ENCODE data around the gene ROGDI. TPM values are rescaled to one million over a fixed set of nuclear protein-coding genes. Genes with fewer than 3 reads are reported as not detected.

ROGDI gene
- polyA plus RNA-seq, 1 donor from 2014 or later: 4.0 TPM

GRCh38 chr16:4750896-4751295, 51.5 kb downstream of the ROGDI start:
- no peaks in the 10 kb centered on the region for H3K9me3 Mint-ChIP-seq
- peaks cover 7 to 11% (median 7%) of the 10 kb centered on the region in 3 donors for H3K4me1 Mint-ChIP-seq
- H3K4me3 Mint-ChIP-seq: no peak overlapping the region
- H3K36me3 Mint-ChIP-seq: peaks cover 4% of the 10 kb centered on the region
- H3K27me3 Mint-ChIP-seq: no peaks in the 10 kb centered on the region
- no peak overlapping the region for H3K27ac Mint-ChIP-seq

- no peak overlapping the region for H3K27ac Mint-ChIP-seq
- H3K36me3 Mint-ChIP-seq: no peaks in the 10 kb centered on the region
- H3K27me3 Mint-ChIP-seq: no peaks in the 10 kb centered on the region
- no peaks in the 10 kb centered on the region for H3K9me3 Mint-ChIP-seq
- peaks cover 5 to 11% (median 7%) of the 10 kb centered on the region in 3 donors for H3K4me1 Mint-ChIP-seq
- H3K4me3 Mint-ChIP-seq: no peak overlapping the region
Observed at GRCh38 chr16:4749700-4750257, 52.7 kb downstream of the ROGDI start.

GRCh38 chr16:4748682-4749411, 53.6 kb downstream of the ROGDI start:
- H3K36me3 Mint-ChIP-seq: no peaks in the 10 kb centered on the region
- no peaks in the 10 kb centered on the region for H3K27me3 Mint-ChIP-seq
- H3K27ac Mint-ChIP-seq: no peak overlapping the region
- H3K9me3 Mint-ChIP-seq: no peaks in the 10 kb centered on the region
- peak overlapping the region in 1 of 4 donors; percentile 55 for H3K4me3 Mint-ChIP-seq
- H3K4me1 Mint-ChIP-seq: peaks cover 5 to 13% (median 7%) of the 10 kb centered on the region in 3 donors

GRCh38 chr16:4747906-4748681, 54.3 kb downstream of the ROGDI start:
- peaks cover 2% of the 10 kb centered on the region for H3K36me3 Mint-ChIP-seq
- peaks cover 4% of the 10 kb centered on the region for H3K27me3 Mint-ChIP-seq
- peak overlapping the region in 2 of 4 donors; percentile 3 to 54 for H3K4me3 Mint-ChIP-seq
- H3K4me1 Mint-ChIP-seq: peaks cover 5 to 15% (median 7%) of the 10 kb centered on the region in 3 donors
- H3K27ac Mint-ChIP-seq: peak overlapping the region in 1 of 3 donors; percentile 31
- no peaks in the 10 kb centered on the region for H3K9me3 Mint-ChIP-seq

- peaks cover 2% of the 10 kb centered on the region for H3K36me3 Mint-ChIP-seq
- H3K4me3 Mint-ChIP-seq: no peak overlapping the region
- H3K27me3 Mint-ChIP-seq: peaks cover 9% of the 10 kb centered on the region
- no peak overlapping the region for H3K27ac Mint-ChIP-seq
- H3K9me3 Mint-ChIP-seq: no peaks in the 10 kb centered on the region
- peaks cover 5 to 15% (median 7%) of the 10 kb centered on the region in 3 donors for H3K4me1 Mint-ChIP-seq
Observed at GRCh38 chr16:4746991-4747574, 55.4 kb downstream of the ROGDI start.

Other genes starting within 250 kb of the ROGDI start
- gene C16orf96, start 246.3 kb downstream of the ROGDI start, polyA plus RNA-seq: 0.05 TPM
- gene UBALD1, start 187.7 kb downstream of the ROGDI start, polyA plus RNA-seq: 6.7 TPM
- 8.5 TPM for gene MGRN1, start 177.8 kb downstream of the ROGDI start, polyA plus RNA-seq
- gene NUDT16L1, start 109.1 kb downstream of the ROGDI start, polyA plus RNA-seq: 74.0 TPM
- 5.3 TPM for gene ANKS3, start 68.4 kb downstream of the ROGDI start, polyA plus RNA-seq
- 0.35 TPM for gene DNAAF8, start 68.1 kb downstream of the ROGDI start, polyA plus RNA-seq
- gene ZNF500, start 35.5 kb downstream of the ROGDI start, polyA plus RNA-seq: 17.8 TPM
- gene SEPTIN12, start 14.3 kb downstream of the ROGDI start, polyA plus RNA-seq: not detected
- not detected for gene SMIM22, start 7.3 kb downstream of the ROGDI start, polyA plus RNA-seq
- 44.2 TPM for gene GLYR1, start 44.7 kb upstream of the ROGDI start, polyA plus RNA-seq
- gene UBN1, start 44.8 kb upstream of the ROGDI start, polyA plus RNA-seq: 15.9 TPM
- 0.55 TPM for gene PPL, start 134.5 kb upstream of the ROGDI start, polyA plus RNA-seq
- 0.03 TPM for gene SEC14L5, start 155.7 kb upstream of the ROGDI start, polyA plus RNA-seq
- gene NAGPA, start 231.3 kb upstream of the ROGDI start, polyA plus RNA-seq: 37.8 TPM